Nephron progenitor cell (in vitro differentiated cells): ENCODE measurements around the gene IGSF3.

Experiments used
- DNase-seq: peaks from one replicate; pipeline ENCODE4 v3.0.0; 2021
- H3K27ac Mint-ChIP-seq: 2 replicates; pipeline ENCODE4 v1.8.0; 2021; ENCODE audit warnings: mild to moderate bottlenecking, moderate library complexity, mixed read lengths
- H3K27me3 Mint-ChIP-seq: 2 replicates; pipeline ENCODE4 v1.8.0; 2021; ENCODE audit warnings: mild to moderate bottlenecking, low read depth, mixed read lengths; ENCODE audit not compliant: poor library complexity
- H3K36me3 Mint-ChIP-seq: 2 replicates; pipeline ENCODE4 v1.8.0; 2021; ENCODE audit warnings: low read depth, mixed read lengths
- H3K4me1 Mint-ChIP-seq: 2 replicates; pipeline ENCODE4 v1.8.0; 2021; ENCODE audit warnings: mixed read lengths
- H3K4me3 Mint-ChIP-seq: 2 replicates; pipeline ENCODE4 v1.8.0; 2021; ENCODE audit warnings: mild to moderate bottlenecking, moderate library complexity, mixed read lengths
- H3K9me3 Mint-ChIP-seq: 2 replicates; pipeline ENCODE4 v1.8.0; 2021; ENCODE audit warnings: mild to moderate bottlenecking, moderate library complexity, mixed read lengths
- CTCF ChIP-seq: fragments of 200-600 bp; sonication (generic); IDR thresholded peaks from 2 replicates; pipeline ENCODE4 v1.5.0; 2021; ENCODE audit warnings: antibody characterized with exemption

The IGSF3 gene

GRCh38 chr1:116706123-116706522, 38.6 kb upstream of the IGSF3 start:
- peaks cover 5% of the 10 kb centered on the region for H3K27me3 Mint-ChIP-seq
- peaks cover 5% of the 10 kb centered on the region for H3K9me3 Mint-ChIP-seq
- no peaks in the 10 kb centered on the region for H3K36me3 Mint-ChIP-seq
- H3K4me1 Mint-ChIP-seq, result peaks cover 22% of the 10 kb centered on the region
- H3K27ac Mint-ChIP-seq, result no peak overlapping the region
- TF ChIP-seq CTCF, result no peak
- no peak overlapping the region for H3K4me3 Mint-ChIP-seq
- no peak for DNase-seq

- Mint-ChIP-seq H3K4me3 (no peak overlapping the region), H3K36me3 (no peaks in the 10 kb centered on the region), H3K4me1 (peaks cover 10% of the 10 kb centered on the region), H3K9me3 (peaks cover 5% of the 10 kb centered on the region), H3K27ac (no peak overlapping the region), H3K27me3 (peaks cover 5% of the 10 kb centered on the region)
- no peak for TF ChIP-seq CTCF
- DNase-seq, result no peak
Observed at GRCh38 chr1:116704278-116704677, 36.7 kb upstream of the IGSF3 start.

- Mint-ChIP-seq H3K4me3 (no peak overlapping the region), H3K27me3 (no peaks in the 10 kb centered on the region), H3K9me3 (peaks cover 5% of the 10 kb centered on the region), H3K36me3 (no peaks in the 10 kb centered on the region), H3K4me1 (peaks cover 24% of the 10 kb centered on the region), H3K27ac (no peak overlapping the region)
- no peak for TF ChIP-seq CTCF
- DNase-seq, result no peak
Observed at GRCh38 chr1:116699605-116700004, 32.1 kb upstream of the IGSF3 start.

- Mint-ChIP-seq H3K9me3 (peaks cover 4% of the 10 kb centered on the region), H3K27me3 (peaks cover 6% of the 10 kb centered on the region), H3K36me3 (no peaks in the 10 kb centered on the region), H3K27ac (no peak overlapping the region), H3K4me1 (peaks cover 33% of the 10 kb centered on the region), H3K4me3 (no peak overlapping the region)
- no peak for TF ChIP-seq CTCF
- no peak for DNase-seq
Observed at GRCh38 chr1:116698244-116698595, 30.7 kb upstream of the IGSF3 start.

GRCh38 chr1:116697548-116698243, 30.2 kb upstream of the IGSF3 start:
- Mint-ChIP-seq H3K27ac (no peak overlapping the region), H3K36me3 (no peaks in the 10 kb centered on the region), H3K9me3 (no peaks in the 10 kb centered on the region), H3K27me3 (peaks cover 6% of the 10 kb centered on the region), H3K4me1 (peaks cover 37% of the 10 kb centered on the region), H3K4me3 (no peak overlapping the region)
- TF ChIP-seq CTCF, result no peak
- no peak for DNase-seq

GRCh38 chr1:116694524-116694923, 27.0 kb upstream of the IGSF3 start:
- Mint-ChIP-seq H3K36me3 (no peaks in the 10 kb centered on the region), H3K4me3 (no peak overlapping the region), H3K27me3 (peaks cover 24% of the 10 kb centered on the region), H3K9me3 (no peaks in the 10 kb centered on the region), H3K27ac (no peak overlapping the region), H3K4me1 (peaks cover 64% of the 10 kb centered on the region)
- no peak for DNase-seq
- TF ChIP-seq CTCF, result no peak
